Loucy (cell line): Measurements from ENCODE around the gene NECTIN3.

Experiments used
- H2AFZ ChIP-seq: fragments of 200-600 bp; sonication (generic); 2 replicates; pipeline ENCODE4 v1.6.0; 2016; ENCODE audit warnings: antibody characterized with exemption, mild to moderate bottlenecking, low read length, moderate library complexity
- H3F3A ChIP-seq: fragments of 200-600 bp; 2 replicates; pipeline ENCODE4 v1.6.0; 2016; ENCODE audit warnings: antibody characterized with exemption, low read depth, mild to moderate bottlenecking
- H3K27me3 ChIP-seq: fragments of 200-600 bp; sonication (generic); 2 replicates; pipeline ENCODE4 v1.6.1; 2014; ENCODE audit warnings: low read length, mild to moderate bottlenecking; ENCODE audit not compliant: insufficient read depth, poor library complexity, severe bottlenecking
- H3K36me3 ChIP-seq: fragments of 200-600 bp; sonication (generic); 2 replicates; pipeline ENCODE4 v1.6.1; 2016; ENCODE audit warnings: low read length; ENCODE audit not compliant: insufficient read depth
- H3K4me1 ChIP-seq: fragments of 200-600 bp; sonication (generic); 2 replicates; pipeline ENCODE4 v1.5.1; 2014; ENCODE audit warnings: low read length, mild to moderate bottlenecking; ENCODE audit not compliant: insufficient read depth, poor library complexity, severe bottlenecking
- H3K4me2 ChIP-seq: fragments of 200-600 bp; sonication (generic); 2 replicates; pipeline ENCODE4 v1.6.0; 2014; ENCODE audit warnings: antibody characterized with exemption, low read length, low read depth, mild to moderate bottlenecking; ENCODE audit not compliant: poor library complexity, severe bottlenecking
- H3K4me3 ChIP-seq: fragments of 200-600 bp; sonication (generic); 2 replicates; pipeline ENCODE4 v1.5.1; 2014; ENCODE audit warnings: low read length, mild to moderate bottlenecking, mixed read lengths; ENCODE audit not compliant: poor library complexity, severe bottlenecking
- H3K79me2 ChIP-seq: fragments of 200-600 bp; sonication (generic); 2 replicates; pipeline ENCODE4 v1.6.1; 2014; ENCODE audit warnings: low read length; ENCODE audit not compliant: insufficient read depth
- H3K9ac ChIP-seq: fragments of 200-600 bp; sonication (generic); 2 replicates; pipeline ENCODE4 v1.6.0; 2014; ENCODE audit warnings: mild to moderate bottlenecking, low read depth, low read length, moderate library complexity; ENCODE audit not compliant: poor library complexity, severe bottlenecking
- H3K9me2 ChIP-seq: fragments of 200-600 bp; sonication (generic); replicated peaks from 2 replicates; pipeline ENCODE4 v1.6.1; 2016; ENCODE audit warnings: low read depth, low read length, mixed read lengths
- H3K9me3 ChIP-seq: fragments of 200-600 bp; sonication (generic); 2 replicates; pipeline ENCODE4 v1.6.1; 2014; ENCODE audit warnings: mild to moderate bottlenecking, antibody characterized with exemption, low read length, low read depth; ENCODE audit not compliant: insufficient read depth
- H4K20me1 ChIP-seq: fragments of 200-600 bp; sonication (generic); 2 replicates; pipeline ENCODE4 v1.6.0; 2014; ENCODE audit warnings: antibody characterized with exemption, low read length, mild to moderate bottlenecking; ENCODE audit not compliant: insufficient read depth, poor library complexity, severe bottlenecking
- EZH2phosphoT487 ChIP-seq: fragments of 200-600 bp; IDR thresholded peaks from 2 replicates; pipeline ENCODE4 v1.6.1; 2018; ENCODE audit warnings: antibody characterized with exemption, mild to moderate bottlenecking, moderate library complexity, borderline replicate concordance
- TF ChIP-seq, protein P1 (sequence below): fragments of 200-600 bp; sonication (generic); conservative IDR thresholded peaks from 2 replicates; pipeline ENCODE4 v1.5.1; 2014; ENCODE audit warnings: mild to moderate bottlenecking, antibody characterized with exemption, low read length

Gene NECTIN3

DNA sequence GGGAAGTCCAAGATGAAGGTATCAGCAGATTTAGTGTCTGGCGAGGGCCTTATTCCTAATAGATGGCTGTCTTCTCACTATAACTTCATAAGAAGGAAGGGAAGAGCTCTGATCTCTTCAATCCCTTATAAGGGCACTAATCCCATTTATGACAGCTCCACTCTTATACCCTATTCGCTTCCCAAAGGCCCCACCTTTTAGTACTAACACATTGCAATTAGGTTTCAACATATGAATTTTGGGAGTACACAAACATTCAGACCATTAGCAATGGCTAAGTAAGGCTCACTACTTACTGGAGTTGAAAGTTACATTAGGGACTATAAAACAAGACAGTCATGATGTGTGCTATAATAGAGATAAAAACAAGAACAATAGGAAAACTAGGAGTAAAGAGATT, 118.9 kb downstream of the NECTIN3 start:
- TF ChIP-seq EZH2phosphoT487 = no peak
- TF ChIP-seq, protein P1, sequence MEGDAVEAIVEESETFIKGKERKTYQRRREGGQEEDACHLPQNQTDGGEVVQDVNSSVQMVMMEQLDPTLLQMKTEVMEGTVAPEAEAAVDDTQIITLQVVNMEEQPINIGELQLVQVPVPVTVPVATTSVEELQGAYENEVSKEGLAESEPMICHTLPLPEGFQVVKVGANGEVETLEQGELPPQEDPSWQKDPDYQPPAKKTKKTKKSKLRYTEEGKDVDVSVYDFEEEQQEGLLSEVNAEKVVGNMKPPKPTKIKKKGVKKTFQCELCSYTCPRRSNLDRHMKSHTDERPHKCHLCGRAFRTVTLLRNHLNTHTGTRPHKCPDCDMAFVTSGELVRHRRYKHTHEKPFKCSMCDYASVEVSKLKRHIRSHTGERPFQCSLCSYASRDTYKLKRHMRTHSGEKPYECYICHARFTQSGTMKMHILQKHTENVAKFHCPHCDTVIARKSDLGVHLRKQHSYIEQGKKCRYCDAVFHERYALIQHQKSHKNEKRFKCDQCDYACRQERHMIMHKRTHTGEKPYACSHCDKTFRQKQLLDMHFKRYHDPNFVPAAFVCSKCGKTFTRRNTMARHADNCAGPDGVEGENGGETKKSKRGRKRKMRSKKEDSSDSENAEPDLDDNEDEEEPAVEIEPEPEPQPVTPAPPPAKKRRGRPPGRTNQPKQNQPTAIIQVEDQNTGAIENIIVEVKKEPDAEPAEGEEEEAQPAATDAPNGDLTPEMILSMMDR = no peak
- H3K36me3 ChIP-seq = no peaks in the 10 kb centered on the region
- H3K79me2 ChIP-seq = no peaks in the 10 kb centered on the region
- H3K9me3 ChIP-seq = no peaks in the 10 kb centered on the region
- H3K4me3 ChIP-seq = no peak overlapping the region
- H3K4me1 ChIP-seq = no peaks in the 10 kb centered on the region
- H3K9ac ChIP-seq = no peak overlapping the region
- H2AFZ ChIP-seq = no peak overlapping the region
- H3K27me3 ChIP-seq = no peaks in the 10 kb centered on the region
- H4K20me1 ChIP-seq = no peaks in the 10 kb centered on the region
- H3F3A ChIP-seq = no peaks in the 10 kb centered on the region
- H3K9me2 ChIP-seq = no peaks in the 10 kb centered on the region
- no peak overlapping the region for H3K4me2 ChIP-seq

DNA sequence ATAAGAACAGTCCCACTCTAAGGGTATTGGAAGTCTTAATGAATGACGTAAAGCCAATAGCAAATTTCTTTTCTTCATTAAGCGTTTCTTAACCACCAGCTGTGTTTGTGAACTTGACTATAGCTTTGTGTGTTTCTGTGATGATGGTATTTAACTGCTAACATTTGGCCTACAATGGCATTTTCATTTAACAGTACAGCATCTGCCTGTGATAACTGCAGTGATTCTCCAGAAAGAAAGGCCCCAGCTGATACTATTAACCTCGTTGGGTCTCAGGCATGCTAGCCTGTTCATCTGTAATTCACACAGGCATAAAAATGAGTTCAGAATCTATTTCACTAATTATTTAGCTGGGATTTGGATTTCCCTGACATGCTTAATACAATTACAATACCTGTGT, 121.9 kb downstream of the NECTIN3 start:
- no peaks in the 10 kb centered on the region for H4K20me1 ChIP-seq
- peaks cover 9% of the 10 kb centered on the region for H3K4me1 ChIP-seq
- no peaks in the 10 kb centered on the region for H3K27me3 ChIP-seq
- H2AFZ ChIP-seq = no peak overlapping the region
- no peak overlapping the region for H3K9ac ChIP-seq
- no peak overlapping the region for H3K4me2 ChIP-seq
- TF ChIP-seq, protein P1 = no peak
- TF ChIP-seq EZH2phosphoT487 = no peak
- H3K4me3 ChIP-seq = no peak overlapping the region
- no peaks in the 10 kb centered on the region for H3K9me2 ChIP-seq
- no peaks in the 10 kb centered on the region for H3K9me3 ChIP-seq
- no peaks in the 10 kb centered on the region for H3K79me2 ChIP-seq
- H3K36me3 ChIP-seq = no peaks in the 10 kb centered on the region
- H3F3A ChIP-seq = no peaks in the 10 kb centered on the region

DNA sequence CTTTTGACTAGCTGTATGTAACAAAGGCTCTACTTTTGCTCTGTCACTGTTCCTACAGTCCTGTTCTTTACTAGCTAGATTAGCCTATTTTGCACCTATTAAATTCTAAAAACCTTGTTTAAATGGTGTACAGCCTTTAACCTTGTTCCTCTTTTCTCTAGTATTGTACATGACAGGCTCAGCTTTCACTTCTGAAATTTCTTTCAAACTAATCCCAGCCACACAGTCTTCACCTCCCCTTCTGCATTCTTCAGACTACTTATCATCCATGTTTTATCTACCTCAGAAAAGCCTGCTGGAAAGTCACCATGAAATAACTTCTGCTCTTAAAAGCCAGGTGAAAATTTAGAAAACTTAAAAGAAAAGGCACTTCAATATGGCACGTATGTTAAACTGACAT, 122.4 kb downstream of the NECTIN3 start:
- TF ChIP-seq EZH2phosphoT487 = no peak
- TF ChIP-seq, protein P1 = no peak
- Histone ChIP-seq H3K36me3 (no peaks in the 10 kb centered on the region), H3K9me3 (no peaks in the 10 kb centered on the region), H3K27me3 (no peaks in the 10 kb centered on the region), H3K4me2 (no peak overlapping the region), H3K4me3 (no peak overlapping the region), H3K79me2 (no peaks in the 10 kb centered on the region), H2AFZ (no peak overlapping the region), H3K4me1 (peaks cover 9% of the 10 kb centered on the region), H4K20me1 (no peaks in the 10 kb centered on the region), H3F3A (no peaks in the 10 kb centered on the region), H3K9ac (no peak overlapping the region), H3K9me2 (no peaks in the 10 kb centered on the region)
